NCI-H446 treated with DMSO at 0.1 percent for 48 hours (cell line): ENCODE results near the gene BCKDHB.
A peak's percentile ranks its signal among the peaks of the same experiment; 100 is the strongest.

ENCODE experiments used
- DNase-seq: peaks from one replicate; lab custom pipeline; 2025; lab: John Stamatoyannopoulos, UW

BCKDHB gene

GRCh38 chr6:80151635-80152034, 45.2 kb downstream of the BCKDHB start:
- DNase-seq, result no peak

GRCh38 chr6:80154160-80154559, 47.7 kb downstream of the BCKDHB start:
- no peak for DNase-seq

GRCh38 chr6:80156221-80156620, 49.8 kb downstream of the BCKDHB start:
- no peak for DNase-seq

- DNase-seq, result no peak
These were observed 52.1 kb downstream of the BCKDHB start for GRCh38 chr6:80158478-80158989.

- DNase-seq, result no peak
These were observed 55.0 kb downstream of the BCKDHB start for GRCh38 chr6:80161434-80161833.

GRCh38 chr6:80163754-80164187, 57.3 kb downstream of the BCKDHB start:
- no peak for DNase-seq

- no peak for DNase-seq
These were observed 58.7 kb downstream of the BCKDHB start for GRCh38 chr6:80165143-80165542.

GRCh38 chr6:80165819-80166218, 59.3 kb downstream of the BCKDHB start:
- no peak for DNase-seq

GRCh38 chr6:80170433-80170832, 64.0 kb downstream of the BCKDHB start:
- DNase-seq, result no peak

- no peak for DNase-seq
These were observed 66.9 kb downstream of the BCKDHB start for GRCh38 chr6:80173411-80173810.

- DNase-seq, result no peak
These were observed 68.6 kb downstream of the BCKDHB start for GRCh38 chr6:80174900-80175572.

- DNase-seq, result no peak
These were observed 73.2 kb downstream of the BCKDHB start for GRCh38 chr6:80179695-80180094.

GRCh38 chr6:80181352-80182081, 75.0 kb downstream of the BCKDHB start:
- DNase-seq, result no peak

- no peak for DNase-seq
These were observed 75.8 kb downstream of the BCKDHB start for GRCh38 chr6:80182308-80182707.

- DNase-seq, result no peak
These were observed 76.7 kb downstream of the BCKDHB start for GRCh38 chr6:80183019-80183795.

GRCh38 chr6:80185492-80185891, 79.0 kb downstream of the BCKDHB start:
- no peak for DNase-seq

GRCh38 chr6:80186082-80186481, 79.6 kb downstream of the BCKDHB start:
- no peak for DNase-seq

- no peak for DNase-seq
These were observed 90.4 kb downstream of the BCKDHB start for GRCh38 chr6:80196906-80197305.

- peak; percentile 89 for DNase-seq
These were observed 91.0 kb downstream of the BCKDHB start for GRCh38 chr6:80197474-80197873.

- DNase-seq, result peak; percentile 2
These were observed 91.5 kb downstream of the BCKDHB start for GRCh38 chr6:80197986-80198385.

- DNase-seq, result no peak
These were observed 96.8 kb downstream of the BCKDHB start for GRCh38 chr6:80203283-80203682.

- DNase-seq, result no peak
These were observed 98.9 kb downstream of the BCKDHB start for GRCh38 chr6:80205404-80205803.

GRCh38 chr6:80206758-80207157, 100.3 kb downstream of the BCKDHB start:
- DNase-seq, result no peak
